T-helper 1 cell treated with Interleukin-12 subunit alpha and Interleukin-12 subunit beta and Interleukin-4 antibody, amounts not matched to agents 30 μg/mL and 1 μg/mL, for 36 hours (primary cell): ENCODE results near the gene DSTYK.

Experiments
- H3K27ac Mint-ChIP-seq: one replicate; pipeline ENCODE4 v1.8.0; 2021; ENCODE audit warnings: mild to moderate bottlenecking, mixed read lengths
- H3K27me3 Mint-ChIP-seq: one replicate; pipeline ENCODE4 v1.8.0; 2021; ENCODE audit warnings: low read depth, mixed read lengths
- H3K36me3 Mint-ChIP-seq: one replicate; pipeline ENCODE4 v1.8.0; 2021; ENCODE audit warnings: low read depth, mixed read lengths
- H3K4me1 Mint-ChIP-seq: one replicate; pipeline ENCODE4 v1.8.0; 2021; ENCODE audit warnings: low read depth, mixed read lengths
- H3K4me3 Mint-ChIP-seq: one replicate; pipeline ENCODE4 v1.8.0; 2021; ENCODE audit warnings: mild to moderate bottlenecking, moderate library complexity, mixed read lengths
- H3K9me3 Mint-ChIP-seq: one replicate; pipeline ENCODE4 v1.8.0; 2021; ENCODE audit warnings: mixed read lengths

DSTYK gene

GRCh38 chr1:205232945-205233397 is 21.5 kb upstream of the DSTYK start:
- H3K27ac Mint-ChIP-seq: peak overlapping the region; percentile 74
- H3K36me3 Mint-ChIP-seq: peaks cover 2% of the 10 kb centered on the region
- H3K27me3 Mint-ChIP-seq: peaks cover 3% of the 10 kb centered on the region
- peaks cover 62% of the 10 kb centered on the region for H3K4me1 Mint-ChIP-seq
- peak overlapping the region; percentile 30 for H3K4me3 Mint-ChIP-seq
- H3K9me3 Mint-ChIP-seq: no peaks in the 10 kb centered on the region

GRCh38 chr1:205232127-205232820 is 20.8 kb upstream of the DSTYK start:
- H3K27ac Mint-ChIP-seq: peak overlapping the region; percentile 55
- peak overlapping the region; percentile 67 for H3K4me3 Mint-ChIP-seq
- peaks cover 56% of the 10 kb centered on the region for H3K4me1 Mint-ChIP-seq

GRCh38 chr1:205230982-205231381 is 19.5 kb upstream of the DSTYK start:
- Mint-ChIP-seq H3K36me3 (no peaks in the 10 kb centered on the region), H3K4me3 (peak overlapping the region; percentile 67), H3K27ac (no peak overlapping the region), H3K27me3 (peaks cover 20% of the 10 kb centered on the region), H3K4me1 (peaks cover 56% of the 10 kb centered on the region), H3K9me3 (no peaks in the 10 kb centered on the region)

More at GRCh38 chr1:205232127-205232820, 20.8 kb upstream of the DSTYK start:
- Mint-ChIP-seq H3K27me3 (peaks cover 7% of the 10 kb centered on the region), H3K9me3 (no peaks in the 10 kb centered on the region), H3K36me3 (peaks cover 2% of the 10 kb centered on the region)

- Mint-ChIP-seq H3K36me3 (no peaks in the 10 kb centered on the region), H3K9me3 (no peaks in the 10 kb centered on the region), H3K4me3 (peak overlapping the region; percentile 97), H3K27ac (peak overlapping the region; percentile 83), H3K27me3 (peaks cover 29% of the 10 kb centered on the region), H3K4me1 (peaks cover 56% of the 10 kb centered on the region)
These were observed 18.6 kb upstream of the DSTYK start for GRCh38 chr1:205229916-205230700.

- peaks cover 54% of the 10 kb centered on the region for H3K4me1 Mint-ChIP-seq
- no peaks in the 10 kb centered on the region for H3K36me3 Mint-ChIP-seq
- H3K27ac Mint-ChIP-seq: peak overlapping the region; percentile 83
- H3K27me3 Mint-ChIP-seq: peaks cover 35% of the 10 kb centered on the region
- H3K9me3 Mint-ChIP-seq: no peaks in the 10 kb centered on the region
- H3K4me3 Mint-ChIP-seq: peak overlapping the region; percentile 97
These were observed 17.9 kb upstream of the DSTYK start for GRCh38 chr1:205229399-205229871.

GRCh38 chr1:205228093-205228521 is 16.6 kb upstream of the DSTYK start:
- H3K4me1 Mint-ChIP-seq: peaks cover 46% of the 10 kb centered on the region
- no peaks in the 10 kb centered on the region for H3K36me3 Mint-ChIP-seq
- H3K27ac Mint-ChIP-seq: peak overlapping the region; percentile 72
- peak overlapping the region; percentile 97 for H3K4me3 Mint-ChIP-seq
- H3K27me3 Mint-ChIP-seq: peaks cover 40% of the 10 kb centered on the region
- no peaks in the 10 kb centered on the region for H3K9me3 Mint-ChIP-seq

GRCh38 chr1:205227584-205228013 is 16.1 kb upstream of the DSTYK start, which contains the start of gene TMCC2:
TSS of gene TMCC2 (plus strand) at chr1:205227946. CDS start at chr1:205228565, 619 bp downstream.
- Mint-ChIP-seq H3K27ac (peak within 1 kb of the TSS; percentile 83), H3K9me3 (no peaks in the 10 kb centered on the region), H3K36me3 (no peaks in the 10 kb centered on the region), H3K4me1 (peaks cover 42% of the 10 kb centered on the region), H3K4me3 (peak within 1 kb of the TSS; percentile 97), H3K27me3 (peaks cover 40% of the 10 kb centered on the region)

- Mint-ChIP-seq H3K4me3 (peak overlapping the region; percentile 76), H3K27ac (no peak overlapping the region), H3K36me3 (no peaks in the 10 kb centered on the region), H3K9me3 (no peaks in the 10 kb centered on the region), H3K4me1 (peaks cover 38% of the 10 kb centered on the region), H3K27me3 (peaks cover 40% of the 10 kb centered on the region)
These were observed 15.5 kb upstream of the DSTYK start for GRCh38 chr1:205226868-205227583.

GRCh38 chr1:205225901-205226765 is 14.6 kb upstream of the DSTYK start:
- Mint-ChIP-seq H3K36me3 (no peaks in the 10 kb centered on the region), H3K4me1 (peaks cover 30% of the 10 kb centered on the region), H3K4me3 (peak overlapping the region; percentile 35), H3K9me3 (no peaks in the 10 kb centered on the region), H3K27me3 (peaks cover 40% of the 10 kb centered on the region), H3K27ac (no peak overlapping the region)

- no peak overlapping the region for H3K27ac Mint-ChIP-seq
- peaks cover 40% of the 10 kb centered on the region for H3K27me3 Mint-ChIP-seq
- H3K9me3 Mint-ChIP-seq: no peaks in the 10 kb centered on the region
- H3K4me3 Mint-ChIP-seq: no peak overlapping the region
- H3K36me3 Mint-ChIP-seq: no peaks in the 10 kb centered on the region
- H3K4me1 Mint-ChIP-seq: peaks cover 20% of the 10 kb centered on the region
These were observed 13.2 kb upstream of the DSTYK start for GRCh38 chr1:205224736-205225135.

GRCh38 chr1:205220421-205220820 is 8.9 kb upstream of the DSTYK start:
- no peak overlapping the region for H3K4me3 Mint-ChIP-seq
- H3K36me3 Mint-ChIP-seq: no peaks in the 10 kb centered on the region
- no peaks in the 10 kb centered on the region for H3K9me3 Mint-ChIP-seq
- H3K4me1 Mint-ChIP-seq: peaks cover 2% of the 10 kb centered on the region
- H3K27ac Mint-ChIP-seq: no peak overlapping the region
- peaks cover 21% of the 10 kb centered on the region for H3K27me3 Mint-ChIP-seq

- H3K9me3 Mint-ChIP-seq: no peaks in the 10 kb centered on the region
- no peaks in the 10 kb centered on the region for H3K36me3 Mint-ChIP-seq
- peaks cover 12% of the 10 kb centered on the region for H3K4me1 Mint-ChIP-seq
- no peak overlapping the region for H3K4me3 Mint-ChIP-seq
- no peak overlapping the region for H3K27ac Mint-ChIP-seq
- H3K27me3 Mint-ChIP-seq: peaks cover 6% of the 10 kb centered on the region
These were observed 5.9 kb upstream of the DSTYK start for GRCh38 chr1:205217418-205217817.

- Mint-ChIP-seq H3K4me3 (no peak overlapping the region), H3K4me1 (peaks cover 20% of the 10 kb centered on the region), H3K27ac (no peak overlapping the region), H3K27me3 (peaks cover 6% of the 10 kb centered on the region), H3K36me3 (no peaks in the 10 kb centered on the region), H3K9me3 (no peaks in the 10 kb centered on the region)
These were observed 5.1 kb upstream of the DSTYK start for GRCh38 chr1:205216588-205216987.
